Testis (tissue), 3 donors: ENCODE measurements around the gene TECTA. TPM values are rescaled to one million over a fixed set of nuclear protein-coding genes. Genes with fewer than 3 reads are reported as not detected.

Experiments
- DNase-seq: peaks from one replicate; pipeline ENCODE4 v3.0.0-alpha.2; 2019
- H3K27ac ChIP-seq, 2 donors: fragments of 200-600 bp; sonication (generic); one replicate each; pipeline ENCODE4 v1.5.1; 2019
- H3K27me3 ChIP-seq: fragments of 200-600 bp; sonication (generic); one replicate; pipeline ENCODE4 v1.5.1; 2019
- H3K36me3 ChIP-seq: fragments of 200-600 bp; sonication (generic); one replicate; pipeline ENCODE4 v1.5.1; 2017; ENCODE audit warnings: low read depth; ENCODE audit errors: missing control alignments
- H3K4me1 ChIP-seq: fragments of 200-600 bp; sonication (generic); one replicate; pipeline ENCODE4 v1.5.1; 2019
- H3K4me3 ChIP-seq, 2 donors: fragments of 200-600 bp; sonication (generic); one replicate each; pipeline ENCODE4 v1.5.1; 2017 to 2019
- H3K9me3 ChIP-seq: fragments of 200-600 bp; sonication (generic); one replicate; pipeline ENCODE4 v1.5.1; 2017
- POLR2A ChIP-seq: fragments of 450-650 bp; IDR thresholded peaks from one replicate; pipeline ENCODE4 v1.6.1; 2017; ENCODE audit warnings: antibody characterized with exemption, mild to moderate bottlenecking, moderate library complexity
- WGBS, 2 donors: methylation state at CpG; one replicate each; pipeline ENCODE4 v1.1.5; 2018; 5-methylcytosine and 5-hydroxymethylcytosine counted together
- intact Hi-C: fragments of 100-400 bp; cut with DNase I; formaldehyde crosslinking; loops from one replicate; pipeline ENCODE4 v1.15.1; 2023; ENCODE audit warnings: low total_unique reads
- polyA plus RNA-seq: library from polyadenylated mRNA; stranded (reverse); fragments of 350-450 nt; fragmentation: Illumina TruSeq; extraction: RNeasy Lipid Tissue Mini Kit (QIAGEN cat#74804); gene quantifications from one replicate; pipeline ENCODE4 v1.2.3, GENCODE V29; 2014; ENCODE audit warnings: low read depth, low replicate concordance; ENCODE audit not compliant: insufficient read depth
- total RNA-seq, 2 donors: library from RNA; depleted of rRNA; stranded (reverse); fragments of >200 nt; gene quantifications; one replicate each; pipeline ENCODE4 v1.2.3, GENCODE V29; 2016
- TF ChIP-seq, protein P1 (sequence below), 3 experiments: fragments of 450-650 bp in 2 of 3; fragments of 200-600 bp in 1 of 3; sonication (generic) in 1 of 3; IDR thresholded peaks; one replicate each; pipeline ENCODE4 v1.5.1; 2016 to 2019; ENCODE audit warnings: antibody characterized with exemption in 3 of 3, mild to moderate bottlenecking in 2 of 3, moderate library complexity in 1 of 3

Gene TECTA
- total and polyA plus RNA-seq, 3 donors from 2014 or later: 2.5 to 4.6 (median 3.1) TPM

DNA sequence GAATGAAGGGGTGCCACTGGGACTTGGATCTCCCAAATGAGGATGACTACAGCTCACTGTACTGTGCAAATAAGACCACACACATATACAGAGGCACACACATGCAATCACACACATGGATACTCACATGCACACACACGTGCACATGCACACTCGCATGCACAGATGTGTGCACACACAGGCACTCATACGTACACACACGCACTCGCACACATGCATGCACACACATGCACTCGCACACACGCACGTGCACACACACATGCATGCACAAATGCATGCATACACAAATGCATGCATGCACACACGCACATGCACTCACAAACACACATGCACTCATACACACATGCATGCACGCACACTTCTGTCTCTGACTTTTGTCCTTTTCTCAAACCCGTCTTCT lies 36.0 kb downstream of the TECTA start:
- H3K4me1 ChIP-seq: no peaks in the 10 kb centered on the region
- no peak overlapping the region for H3K27ac ChIP-seq
- WGBS, 2 donors: 82 to 92% methylated on average over 11 of the region's 11 CpGs
- H3K4me3 ChIP-seq: no peak overlapping the region
- H3K9me3 ChIP-seq: no peaks in the 10 kb centered on the region
- no peak for DNase-seq
- no peaks in the 10 kb centered on the region for H3K36me3 ChIP-seq
- intact Hi-C loops: no loop called here
- TF ChIP-seq, protein P1, sequence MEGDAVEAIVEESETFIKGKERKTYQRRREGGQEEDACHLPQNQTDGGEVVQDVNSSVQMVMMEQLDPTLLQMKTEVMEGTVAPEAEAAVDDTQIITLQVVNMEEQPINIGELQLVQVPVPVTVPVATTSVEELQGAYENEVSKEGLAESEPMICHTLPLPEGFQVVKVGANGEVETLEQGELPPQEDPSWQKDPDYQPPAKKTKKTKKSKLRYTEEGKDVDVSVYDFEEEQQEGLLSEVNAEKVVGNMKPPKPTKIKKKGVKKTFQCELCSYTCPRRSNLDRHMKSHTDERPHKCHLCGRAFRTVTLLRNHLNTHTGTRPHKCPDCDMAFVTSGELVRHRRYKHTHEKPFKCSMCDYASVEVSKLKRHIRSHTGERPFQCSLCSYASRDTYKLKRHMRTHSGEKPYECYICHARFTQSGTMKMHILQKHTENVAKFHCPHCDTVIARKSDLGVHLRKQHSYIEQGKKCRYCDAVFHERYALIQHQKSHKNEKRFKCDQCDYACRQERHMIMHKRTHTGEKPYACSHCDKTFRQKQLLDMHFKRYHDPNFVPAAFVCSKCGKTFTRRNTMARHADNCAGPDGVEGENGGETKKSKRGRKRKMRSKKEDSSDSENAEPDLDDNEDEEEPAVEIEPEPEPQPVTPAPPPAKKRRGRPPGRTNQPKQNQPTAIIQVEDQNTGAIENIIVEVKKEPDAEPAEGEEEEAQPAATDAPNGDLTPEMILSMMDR (IDR thresholded peaks at IDR 0.05): no peak
- TF ChIP-seq POLR2A: no peak
- no peaks in the 10 kb centered on the region for H3K27me3 ChIP-seq

- intact Hi-C loops: no loop called here
- Histone ChIP-seq H3K27me3 (no peaks in the 10 kb centered on the region), H3K27ac (no peak overlapping the region), H3K4me1 (no peaks in the 10 kb centered on the region), H3K36me3 (no peaks in the 10 kb centered on the region), H3K4me3 (no peak overlapping the region), H3K9me3 (no peaks in the 10 kb centered on the region)
- TF ChIP-seq, protein P1 (IDR thresholded peaks at IDR 0.05): no peak
- no peak for TF ChIP-seq POLR2A
- no peak for DNase-seq
- WGBS, 2 donors: 81 to 93% methylated on average over 5 of the region's 5 CpGs
These were observed 37.2 kb downstream of the TECTA start for GRCh38 chr11:121138259-121138658.

DNA sequence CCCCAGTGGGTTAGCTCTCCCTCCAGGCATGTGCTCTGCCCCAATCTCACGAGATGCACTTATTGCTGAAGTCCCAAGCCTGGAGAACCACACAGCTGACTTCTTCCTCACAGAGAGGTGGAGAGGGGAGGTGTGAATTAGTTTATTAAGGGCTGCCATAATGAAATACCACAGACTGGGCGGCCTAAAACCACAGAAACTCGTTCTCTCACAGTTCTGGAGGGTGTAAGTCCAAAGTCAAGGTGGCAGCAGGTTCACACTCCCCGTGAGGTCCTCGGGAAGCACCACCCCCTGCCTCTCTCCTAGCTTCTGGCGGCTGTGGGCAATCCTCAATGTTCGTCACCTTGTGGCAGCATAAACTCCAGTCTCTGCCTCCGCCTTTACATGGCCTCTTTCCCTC lies 39.3 kb downstream of the TECTA start:
- H3K27ac ChIP-seq: no peak overlapping the region
- intact Hi-C loops: no loop called here
- H3K36me3 ChIP-seq: no peaks in the 10 kb centered on the region
- TF ChIP-seq, protein P1 (IDR thresholded peaks at IDR 0.05): no peak
- no peak for TF ChIP-seq POLR2A
- WGBS, 2 donors: 71 to 95% methylated on average over 7 to 8 of the region's 8 CpGs
- no peak overlapping the region for H3K4me3 ChIP-seq
- no peaks in the 10 kb centered on the region for H3K4me1 ChIP-seq
- H3K27me3 ChIP-seq: no peaks in the 10 kb centered on the region
- no peak for DNase-seq
- H3K9me3 ChIP-seq: no peaks in the 10 kb centered on the region

DNA sequence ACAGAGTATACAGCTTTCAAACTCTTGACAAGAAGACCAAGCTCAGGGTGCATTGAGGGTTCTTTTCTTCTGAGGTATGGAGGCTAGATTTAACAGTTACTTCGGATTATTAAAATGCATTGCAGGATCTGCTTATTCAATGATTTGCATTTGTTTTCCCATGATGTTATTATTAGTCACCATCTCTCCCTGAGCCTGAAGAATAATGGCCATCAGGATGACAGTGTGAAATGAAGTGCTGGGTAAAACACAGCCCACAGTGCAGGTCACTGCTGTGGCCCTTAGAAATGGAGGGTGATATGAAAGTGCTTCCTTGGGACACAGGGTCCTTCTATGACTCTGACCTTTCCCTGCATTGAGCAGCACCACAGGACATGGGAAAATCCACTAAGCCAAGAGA lies 40.0 kb downstream of the TECTA start:
- Histone ChIP-seq H3K36me3 (no peaks in the 10 kb centered on the region), H3K4me3 (no peak overlapping the region), H3K27me3 (no peaks in the 10 kb centered on the region), H3K27ac (no peak overlapping the region), H3K4me1 (no peaks in the 10 kb centered on the region), H3K9me3 (no peaks in the 10 kb centered on the region)
- TF ChIP-seq, protein P1 (IDR thresholded peaks at IDR 0.05): no peak
- TF ChIP-seq POLR2A: no peak
- intact Hi-C loops: no loop called here
- WGBS, 2 donors: 94 to 96% methylated on average over 1 of the region's 1 CpG
- no peak for DNase-seq

DNA sequence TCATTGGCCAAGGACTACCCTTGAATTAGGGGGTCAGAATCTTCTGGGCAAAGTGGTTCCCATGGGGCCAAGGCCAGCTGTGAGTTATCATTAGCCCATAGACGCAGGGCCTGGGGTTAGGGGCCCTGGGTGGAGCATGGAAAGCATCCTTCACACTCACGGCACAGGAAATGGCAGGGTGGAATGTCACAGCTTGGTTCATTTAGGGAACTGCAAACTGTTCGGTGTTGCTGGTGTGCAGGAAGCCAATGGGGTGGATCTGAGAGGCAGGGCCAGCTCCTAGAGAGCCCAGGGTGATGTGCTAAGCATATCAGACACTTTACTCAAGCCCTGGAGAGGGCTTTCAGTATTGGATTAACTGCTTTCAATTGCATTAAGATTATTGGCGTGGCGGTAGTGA lies 42.9 kb downstream of the TECTA start:
- intact Hi-C loops: no loop called here
- DNase-seq: no peak

More for the DNA sequence above, 42.9 kb downstream of the TECTA start:
- Histone ChIP-seq H3K36me3 (no peaks in the 10 kb centered on the region), H3K4me3 (no peak overlapping the region), H3K27me3 (no peaks in the 10 kb centered on the region), H3K9me3 (no peaks in the 10 kb centered on the region), H3K27ac (no peak overlapping the region), H3K4me1 (no peaks in the 10 kb centered on the region)
- TF ChIP-seq, protein P1 (IDR thresholded peaks at IDR 0.05): no peak
- no peak for TF ChIP-seq POLR2A
- 67 to 83% methylated on average over 5 of the region's 5 CpGs for WGBS, 2 donors
